CD14-positive monocyte (primary cell): ENCODE results near the gene SLC6A18. TPM values are rescaled to one million over a fixed set of nuclear protein-coding genes. Genes with fewer than 3 reads are reported as not detected.

ENCODE experiments used
- DNase-seq, 3 donors: peaks; one replicate each; pipeline ENCODE4 v3.0.0-alpha.2; 2011 to 2022
- H2AFZ ChIP-seq: 2 replicates; pipeline ENCODE4 v1.6.0; 2012; ENCODE audit warnings: mild to moderate bottlenecking, low read depth, low read length, inconsistent platforms; ENCODE audit not compliant: insufficient read depth, poor library complexity, severe bottlenecking
- H3K27ac ChIP-seq, 2 donors: 1 replicate in 1 of 2; 2 replicates in 1 of 2; pipeline ENCODE4 v1.5.1; 2012 to 2013; ENCODE audit warnings: low read length in 2 of 2, control low read depth in 1 of 2, inconsistent platforms in 1 of 2, low read depth in 1 of 2, mild to moderate bottlenecking in 1 of 2
- H3K27me3 ChIP-seq, 2 donors: one replicate each; pipeline versions ENCODE4 v1.6.0 to v1.6.1; 2011 to 2013; ENCODE audit warnings: low read length in 2 of 2; ENCODE audit not compliant: control insufficient read depth in 2 of 2, insufficient read depth in 2 of 2
- H3K36me3 ChIP-seq, 2 donors: replicated peaks in 1 of 2; 1 replicate in 1 of 2; 2 replicates in 1 of 2; pipeline versions ENCODE4 v1.5.1 to v1.6.1; 2012 to 2013; ENCODE audit warnings: low read length in 2 of 2, control low read depth in 1 of 2, inconsistent platforms in 1 of 2, mild to moderate bottlenecking in 1 of 2; ENCODE audit not compliant: insufficient read depth in 2 of 2, control insufficient read depth in 1 of 2
- H3K4me1 ChIP-seq, 2 donors: 1 replicate in 1 of 2; 2 replicates in 1 of 2; pipeline versions ENCODE4 v1.5.1 to v1.6.1; 2012 to 2013; ENCODE audit warnings: low read length in 2 of 2, control low read depth in 1 of 2, inconsistent platforms in 1 of 2, mild to moderate bottlenecking in 1 of 2, moderate library complexity in 1 of 2; ENCODE audit not compliant: insufficient read depth in 2 of 2, control insufficient read depth in 1 of 2
- H3K4me2 ChIP-seq: replicated peaks from 2 replicates; pipeline ENCODE3; 2012; ENCODE audit warnings: low read length, moderate library complexity, mild to moderate bottlenecking; ENCODE audit not compliant: poor library complexity, severe bottlenecking; ENCODE audit errors: extremely low read depth
- H3K4me3 ChIP-seq, 3 experiments: fragments of 200-600 bp in 1 of 3; sonication (generic) in 1 of 3; replicated peaks in 1 of 3; 1 replicate in 2 of 3; 2 replicates in 1 of 3; pipeline ENCODE4 v1.5.1; 2011 to 2013; ENCODE audit warnings: low read length in 3 of 3, mild to moderate bottlenecking in 3 of 3, control low read depth in 2 of 3, low read depth in 2 of 3, inconsistent platforms in 1 of 3, moderate library complexity in 1 of 3
- H3K79me2 ChIP-seq: 2 replicates; pipeline ENCODE4 v1.6.0; 2012; ENCODE audit warnings: mild to moderate bottlenecking, control low read depth, inconsistent platforms, low read length, moderate library complexity; ENCODE audit not compliant: insufficient read depth
- H3K9ac ChIP-seq: 2 replicates; pipeline ENCODE4 v1.6.0; 2017; ENCODE audit warnings: low read length, mild to moderate bottlenecking; ENCODE audit not compliant: insufficient read depth, poor library complexity, severe bottlenecking
- H3K9me3 ChIP-seq, 2 donors: replicated peaks in 1 of 2; 1 replicate in 1 of 2; 2 replicates in 1 of 2; pipeline versions ENCODE4 v1.5.1 to v1.6.1; 2012 to 2013; ENCODE audit warnings: low read length in 2 of 2, control low read depth in 1 of 2; ENCODE audit not compliant: control insufficient read depth in 1 of 2, insufficient read depth in 1 of 2
- H4K20me1 ChIP-seq: 2 replicates; pipeline ENCODE4 v1.6.0; 2012; ENCODE audit warnings: mild to moderate bottlenecking, low read length, control low read depth, moderate library complexity; ENCODE audit not compliant: insufficient read depth
- H3K27ac Mint-ChIP-seq, 7 donors: one replicate each; pipeline ENCODE4 v1.8.0; 2020; ENCODE audit warnings: mild to moderate bottlenecking in 7 of 7, mixed read lengths in 7 of 7, moderate library complexity in 6 of 7, inconsistent platforms in 2 of 7
- H3K27me3 Mint-ChIP-seq, 3 donors: one replicate each; pipeline ENCODE4 v1.8.0; 2021 to 2022; ENCODE audit warnings: low read depth in 3 of 3, mild to moderate bottlenecking in 3 of 3, mixed read lengths in 3 of 3, moderate library complexity in 3 of 3, inconsistent platforms in 1 of 3
- H3K36me3 Mint-ChIP-seq, 2 donors: one replicate each; pipeline ENCODE4 v1.8.0; 2020; ENCODE audit warnings: mixed read lengths in 2 of 2, inconsistent platforms in 1 of 2, mild to moderate bottlenecking in 1 of 2
- H3K4me1 Mint-ChIP-seq: one replicate; pipeline ENCODE4 v1.8.0; 2020; ENCODE audit warnings: mild to moderate bottlenecking, mixed read lengths
- H3K4me3 Mint-ChIP-seq, 2 donors: one replicate each; pipeline ENCODE4 v1.8.0; 2020; ENCODE audit warnings: mild to moderate bottlenecking in 2 of 2, mixed read lengths in 2 of 2, moderate library complexity in 1 of 2
- H3K9me3 Mint-ChIP-seq, 7 donors: one replicate each; pipeline ENCODE4 v1.8.0; 2020 to 2022; ENCODE audit warnings: mixed read lengths in 7 of 7, mild to moderate bottlenecking in 6 of 7, moderate library complexity in 6 of 7, inconsistent platforms in 2 of 7
- CTCF ChIP-seq: fragments of 200-600 bp; IDR thresholded peaks from one replicate; pipeline ENCODE4 v1.8.0; 2022; ENCODE audit warnings: antibody characterized with exemption, mild to moderate bottlenecking
- WGBS: methylation state at CpG from one replicate; pipeline ENCODE4 v1.1.5; 2013; ENCODE audit warnings: missing lambda C conversion rate; ENCODE audit not compliant: insufficient coverage; 5-methylcytosine and 5-hydroxymethylcytosine counted together
- intact Hi-C, 2 donors: fragments of 100-400 bp; cut with micrococcal nuclease; formaldehyde crosslinking; loops; one replicate each; pipeline versions ENCODE4 v1.15.0 to v1.15.1; 2023
- polyA plus RNA-seq, 3 donors: library from polyadenylated mRNA; depleted of rRNA in 1 of 3; unstranded in 2 of 3; stranded (reverse) in 1 of 3; fragments of 300-500 nt in 2 of 3; fragments of >200 nt in 1 of 3; fragmentation: Illumina TruSeq in 2 of 3; gene quantifications; 1 replicate in 2 of 3; 2 replicates in 1 of 3; pipeline ENCODE4 v1.2.3, GENCODE V29; 2012 to 2021

SLC6A18 gene
- polyA plus RNA-seq, 3 donors, result not detected

GRCh38 chr5:1268056-1268455 is 42.9 kb downstream of the SLC6A18 start:
- H3K9me3 ChIP-seq, result peaks cover 12 to 50% of the 10 kb centered on the region in 2 donors
- H3K4me2 ChIP-seq, result no peak overlapping the region
- no peak for TF ChIP-seq CTCF
- no peaks in the 10 kb centered on the region for H3K4me1 ChIP-seq
- no peaks in the 10 kb centered on the region for H3K36me3 ChIP-seq
- intact Hi-C loops, result no loop called here
- H4K20me1 ChIP-seq, result no peaks in the 10 kb centered on the region
- H3K79me2 ChIP-seq, result no peaks in the 10 kb centered on the region
- 97% methylated on average over 13 of the region's 13 CpGs for WGBS
- Mint-ChIP-seq H3K27ac (no peak overlapping the region), H3K27me3 (peaks cover 0 to 3% (median 0%) of the 10 kb centered on the region in 3 donors), H3K4me1 (no peaks in the 10 kb centered on the region), H3K9me3 (peaks cover 18 to 36% (median 26%) of the 10 kb centered on the region in 7 donors), H3K4me3 (no peak overlapping the region), H3K36me3 (no peaks in the 10 kb centered on the region)
- no peak overlapping the region for H3K4me3 ChIP-seq
- DNase-seq, result no peak
- no peak overlapping the region for H3K9ac ChIP-seq
- no peak overlapping the region for H3K27ac ChIP-seq
- no peaks in the 10 kb centered on the region for H3K27me3 ChIP-seq
- no peak overlapping the region for H2AFZ ChIP-seq

- Histone ChIP-seq H4K20me1 (no peaks in the 10 kb centered on the region), H2AFZ (no peak overlapping the region), H3K4me2 (no peak overlapping the region), H3K4me3 (no peak overlapping the region), H3K9me3 (peaks cover 12 to 48% of the 10 kb centered on the region in 2 donors), H3K27ac (no peak overlapping the region), H3K9ac (no peak overlapping the region), H3K79me2 (no peaks in the 10 kb centered on the region), H3K4me1 (no peaks in the 10 kb centered on the region), H3K36me3 (no peaks in the 10 kb centered on the region), H3K27me3 (no peaks in the 10 kb centered on the region)
- Mint-ChIP-seq H3K4me3 (no peak overlapping the region), H3K27me3 (peaks cover 0 to 5% (median 0%) of the 10 kb centered on the region in 3 donors), H3K4me1 (no peaks in the 10 kb centered on the region), H3K27ac (no peak overlapping the region), H3K9me3 (peaks cover 17 to 33% (median 23%) of the 10 kb centered on the region in 7 donors), H3K36me3 (no peaks in the 10 kb centered on the region)
- intact Hi-C loops, result no loop called here
- no peak for TF ChIP-seq CTCF
- DNase-seq, result no peak
- WGBS, result 90% methylated on average over 12 of the region's 13 CpGs
Observed at GRCh38 chr5:1268666-1269065, 43.5 kb downstream of the SLC6A18 start.
